Activated CD4-positive, CD25-positive, alpha-beta regulatory T cell treated with anti-CD3 and anti-CD28 coated beads, Interleukin-2, amount 50 U/mL, for 16 hours (primary cell): ENCODE data around the gene PIGB.
"Not testable (repeated sequence)": the region's sequence is repeated elsewhere in the genome, so short reads cannot be mapped to it uniquely, and the experiment has no call there.

Experiments
- DNase-seq: peaks from one replicate; pipeline ENCODE4 v3.0.0-alpha.2; 2020; ENCODE audit warnings: low read depth, low spot score

PIGB gene

GRCh38 chr15:55318588-55319494 lies at the start of gene PIGB, which contains the start of gene PIGBOS1:
TSS of gene PIGB (plus strand) at chr15:55319222. CDS start at chr15:55319251, 29 bp downstream.
TSS of gene PIGBOS1 (minus strand) at chr15:55319123. CDS start at chr15:55317792, 1,331 bp downstream.
- DNase-seq, result peak; percentile 57

GRCh38 chr15:55270291-55270690 lies 48.7 kb upstream of the PIGB start:
- DNase-seq, result no peak

GRCh38 chr15:55276324-55276723 lies 42.7 kb upstream of the PIGB start:
- DNase-seq, result no peak

- no peak for DNase-seq
Observed at GRCh38 chr15:55277116-55277564, 41.9 kb upstream of the PIGB start.

GRCh38 chr15:55277715-55278114 lies 41.3 kb upstream of the PIGB start:
- DNase-seq, result no peak

- DNase-seq, result no peak
Observed at GRCh38 chr15:55279100-55279745, 39.8 kb upstream of the PIGB start.

GRCh38 chr15:55279746-55280351 lies 39.2 kb upstream of the PIGB start:
- no peak for DNase-seq

- DNase-seq, result not testable (repeated sequence)
Observed at GRCh38 chr15:55280589-55280988, 38.4 kb upstream of the PIGB start.

GRCh38 chr15:55281517-55282228 lies 37.3 kb upstream of the PIGB start:
- no peak for DNase-seq

- DNase-seq, result no peak
Observed at GRCh38 chr15:55282284-55282833, 36.7 kb upstream of the PIGB start.

- no peak for DNase-seq
Observed at GRCh38 chr15:55283379-55284147, 35.5 kb upstream of the PIGB start.

GRCh38 chr15:55284426-55284825 lies 34.6 kb upstream of the PIGB start:
- no peak for DNase-seq

- DNase-seq, result not testable (repeated sequence)
Observed at GRCh38 chr15:55286442-55287189, 32.4 kb upstream of the PIGB start.

GRCh38 chr15:55288006-55288717 lies 30.9 kb upstream of the PIGB start:
- no peak for DNase-seq

GRCh38 chr15:55289011-55289745 lies 29.8 kb upstream of the PIGB start:
- DNase-seq, result no peak

GRCh38 chr15:55289746-55290527 lies 29.1 kb upstream of the PIGB start, which contains the start of gene RAB27A:
TSS of gene RAB27A (minus strand) at chr15:55289813. CDS start at chr15:55234934, 54,879 bp downstream.
- peak; percentile 51 for DNase-seq

- DNase-seq, result peak; percentile 72
Observed at GRCh38 chr15:55290528-55291057, 28.4 kb upstream of the PIGB start.
